Measurements from ENCODE around the gene CNPY2.
A peak's percentile ranks its signal among the peaks of the same experiment; 100 is the strongest.
"Not testable (repeated sequence)": the region's sequence is repeated elsewhere in the genome, so short reads cannot be mapped to it uniquely, and the experiment has no call there.

Gene CNPY2

GRCh38 chr12:56336361-56337167 lies 20.8 kb upstream of the CNPY2 start:
- Histone ChIP-seq H3K4me3 (no peak overlapping the region), H3K9me3 (replicated peaks in 1 of 11) (no peaks in the 10 kb centered on the region), H3K4me1 (peaks cover 31 to 73% (median 54%) of the 10 kb centered on the region in 10 experiments), H3K27ac (peak overlapping the region in 8 of 11 experiments; percentile 34 to 67 (median 53); a peak in 15 of 22 replicates), H3K9ac (peak overlapping the region in 2 of 11 experiments; percentile 7 to 15; a peak in 2 of 22 replicates), H3K27me3 (no peaks in the 10 kb centered on the region), H4K20me1 (no peaks in the 10 kb centered on the region), H3K4me2 (peak overlapping the region in 9 of 11 experiments; percentile 7 to 95 (median 61); a peak in 18 of 22 replicates), H3K36me3 (peaks cover 0 to 12% (median 5%) of the 10 kb centered on the region in 11 experiments; a peak in 12 of 22 replicates)
- TF ChIP-seq Cebpa-rat (IDR thresholded peaks at IDR 0.05) = no peak

DNA sequence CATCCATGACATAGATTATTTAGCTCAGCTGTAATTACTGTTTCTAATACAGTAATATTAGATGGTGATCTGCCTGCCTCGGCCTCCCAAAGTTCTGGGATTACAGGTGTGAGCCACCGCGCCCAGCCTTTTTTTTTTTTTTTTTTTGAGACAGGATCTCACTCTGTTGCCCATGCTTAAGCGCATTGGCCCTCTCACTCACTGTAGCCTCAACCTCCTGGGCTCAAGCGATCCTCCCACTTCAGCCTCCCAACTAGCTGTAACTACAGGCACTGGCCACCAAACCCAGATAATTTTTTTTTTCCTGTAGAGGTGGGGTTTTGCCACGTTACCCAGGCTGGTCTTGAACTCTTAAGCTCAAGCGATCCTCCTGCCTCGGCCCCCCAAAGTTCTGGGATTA lies 19.7 kb upstream of the CNPY2 start:
- peak overlapping the region in 3 of 11 experiments; percentile 8 to 67 (median 41); a peak in 2 of 22 replicates for H3K27ac ChIP-seq
- not testable (repeated sequence) for H3K9ac ChIP-seq; H3K27me3 ChIP-seq; H4K20me1 ChIP-seq; H3K4me3 ChIP-seq; H3K9me3 ChIP-seq (replicated peaks in 1 of 11); H3K36me3 ChIP-seq
- H3K4me2 ChIP-seq = peak overlapping the region in 4 of 11 experiments; percentile 76 to 95 (median 86); a peak in 6 of 22 replicates
- peaks cover 31 to 73% (median 54%) of the 10 kb centered on the region in 10 experiments for H3K4me1 ChIP-seq

DNA sequence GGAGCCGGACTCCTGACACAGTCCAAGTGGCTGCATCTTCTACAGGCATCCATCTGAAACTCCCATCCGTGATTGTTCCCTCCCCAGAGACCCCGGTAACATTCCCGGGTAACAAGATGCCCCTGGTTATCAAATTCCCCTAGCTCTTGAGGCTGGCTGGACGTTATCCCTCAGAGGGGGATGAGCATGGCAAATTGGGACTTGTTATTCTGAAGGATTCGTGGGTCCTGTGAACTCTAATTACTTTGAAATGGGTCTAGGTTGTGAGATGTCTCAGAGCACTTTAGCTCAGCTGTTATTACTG lies 18.7 kb upstream of the CNPY2 start:
- Histone ChIP-seq H3K4me3 (peak overlapping the region; percentile 61 to 79 (median 67)), H3K4me2 (peak overlapping the region; percentile 82 to 96 (median 91)), H3K9ac (peak overlapping the region; percentile 80 to 91 (median 84)), H3K27ac (peak overlapping the region; percentile 79 to 96 (median 90)), H4K20me1 (no peaks in the 10 kb centered on the region), H3K36me3 (no peaks in the 10 kb centered on the region; a peak in 1 of 22 replicates), H3K27me3 (no peaks in the 10 kb centered on the region), H3K9me3 (replicated peaks in 1 of 11) (no peaks in the 10 kb centered on the region), H3K4me1 (peaks cover 31 to 67% (median 52%) of the 10 kb centered on the region in 10 experiments)
- no peak for TF ChIP-seq Cebpa-rat (IDR thresholded peaks at IDR 0.05)

GRCh38 chr12:56333679-56334489 lies 18.1 kb upstream of the CNPY2 start, which contains the start of gene PAN2:
Gene PAN2 (minus strand): TSS chr12:56334000. CDS start chr12:56333094, 906 bp downstream.
- H3K4me2 ChIP-seq = peak within 1 kb of the TSS; percentile 82 to 96 (median 91)
- TF ChIP-seq Cebpa-rat (IDR thresholded peaks at IDR 0.05) = no peak

GRCh38 chr12:56333197-56333678 lies 17.4 kb upstream of the CNPY2 start:
- Histone ChIP-seq H3K27ac (peak overlapping the region; percentile 79 to 96 (median 90)), H3K4me2 (peak overlapping the region; percentile 82 to 96 (median 91)), H3K9me3 (replicated peaks in 1 of 11) (no peaks in the 10 kb centered on the region), H3K4me3 (peak overlapping the region; percentile 61 to 79 (median 67)), H4K20me1 (no peaks in the 10 kb centered on the region), H3K27me3 (no peaks in the 10 kb centered on the region), H3K4me1 (peaks cover 25 to 55% (median 43%) of the 10 kb centered on the region in 10 experiments), H3K36me3 (peaks cover 0 to 7% (median 3%) of the 10 kb centered on the region in 11 experiments; a peak in 12 of 22 replicates), H3K9ac (peak overlapping the region; percentile 80 to 91 (median 84))
- TF ChIP-seq Cebpa-rat (IDR thresholded peaks at IDR 0.05) = no peak

More at GRCh38 chr12:56333679-56334489, 18.1 kb upstream of the CNPY2 start, which contains the start of gene PAN2:
- Histone ChIP-seq H3K9ac (peak within 1 kb of the TSS; percentile 80 to 91 (median 84)), H3K4me1 (peaks cover 30 to 62% (median 48%) of the 10 kb centered on the region in 10 experiments), H3K36me3 (peaks cover 0 to 1% (median 0%) of the 10 kb centered on the region in 11 experiments; a peak in 2 of 22 replicates), H3K4me3 (peak within 1 kb of the TSS; percentile 61 to 79 (median 67)), H3K27me3 (no peaks in the 10 kb centered on the region), H3K9me3 (replicated peaks in 1 of 11) (no peaks in the 10 kb centered on the region), H3K27ac (peak within 1 kb of the TSS; percentile 79 to 96 (median 90)), H4K20me1 (no peaks in the 10 kb centered on the region)

GRCh38 chr12:56332512-56333196 lies 16.9 kb upstream of the CNPY2 start:
- Histone ChIP-seq H3K27ac (peak overlapping the region; percentile 79 to 96 (median 90)), H3K27me3 (no peaks in the 10 kb centered on the region)
- no peak for TF ChIP-seq Cebpa-rat (IDR thresholded peaks at IDR 0.05)

GRCh38 chr12:56330936-56331490 lies 15.2 kb upstream of the CNPY2 start:
- Histone ChIP-seq H3K4me1 (peaks cover 31 to 43% (median 37%) of the 10 kb centered on the region in 10 experiments), H3K9me3 (replicated peaks in 1 of 11) (no peaks in the 10 kb centered on the region), H3K4me2 (no peak overlapping the region), H3K36me3 (peaks cover 18 to 29% (median 25%) of the 10 kb centered on the region in 11 experiments; a peak in 21 of 22 replicates), H3K27ac (no peak overlapping the region), H3K9ac (no peak overlapping the region), H3K27me3 (no peaks in the 10 kb centered on the region), H3K4me3 (no peak overlapping the region), H4K20me1 (no peaks in the 10 kb centered on the region)
- no peak for TF ChIP-seq Cebpa-rat (IDR thresholded peaks at IDR 0.05)

More at GRCh38 chr12:56332512-56333196, 16.9 kb upstream of the CNPY2 start:
- Histone ChIP-seq H3K4me3 (peak overlapping the region; percentile 61 to 79 (median 67)), H3K4me1 (peaks cover 22 to 49% (median 38%) of the 10 kb centered on the region in 10 experiments), H3K36me3 (peaks cover 2 to 13% (median 8%) of the 10 kb centered on the region in 11 experiments; a peak in 15 of 22 replicates), H4K20me1 (no peaks in the 10 kb centered on the region), H3K9ac (peak overlapping the region; percentile 80 to 91 (median 84); a peak in 21 of 22 replicates), H3K4me2 (peak overlapping the region; percentile 82 to 96 (median 91)), H3K9me3 (replicated peaks in 1 of 11) (no peaks in the 10 kb centered on the region)

DNA sequence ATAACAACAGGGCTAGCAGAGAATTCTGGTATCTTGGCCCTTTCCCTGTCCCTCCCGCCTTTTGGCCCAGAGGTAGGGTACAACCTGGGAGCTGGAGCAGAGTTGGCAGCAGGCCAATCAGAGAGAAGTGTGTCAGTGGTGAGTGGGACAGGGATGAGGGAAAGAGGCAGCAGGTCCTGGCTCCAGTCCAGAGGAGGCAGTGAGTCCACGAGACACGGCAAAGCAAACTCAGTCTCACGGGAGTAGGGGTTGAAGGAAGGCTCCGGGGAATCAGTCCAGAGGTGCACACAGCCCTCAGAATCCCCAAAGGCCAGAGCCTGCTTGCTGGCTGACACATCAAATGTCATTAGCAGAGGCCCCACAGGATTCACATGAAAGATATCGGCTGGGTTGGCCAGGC lies 10.7 kb upstream of the CNPY2 start:
- Histone ChIP-seq H3K9ac (peak overlapping the region in 2 of 11 experiments; percentile 3 to 24; a peak in 2 of 22 replicates), H3K27ac (peak overlapping the region in 7 of 11 experiments; percentile 20 to 56 (median 28); a peak in 9 of 22 replicates), H3K27me3 (no peaks in the 10 kb centered on the region), H3K36me3 (peaks cover 51 to 71% (median 66%) of the 10 kb centered on the region in 11 experiments), H3K4me3 (no peak overlapping the region), H3K9me3 (replicated peaks in 1 of 11) (no peaks in the 10 kb centered on the region), H3K4me1 (peaks cover 7 to 20% (median 15%) of the 10 kb centered on the region in 10 experiments; a peak in 19 of 20 replicates), H3K4me2 (peak overlapping the region in 9 of 11 experiments; percentile 18 to 51 (median 37); a peak in 19 of 22 replicates), H4K20me1 (no peaks in the 10 kb centered on the region)
- no peak for TF ChIP-seq Cebpa-rat (IDR thresholded peaks at IDR 0.05)
